Activated CD8-positive, alpha-beta memory T cell treated with anti-CD3 and anti-CD28 coated beads for 36 hours (primary cell): Measurements from ENCODE around the gene LMO4. TPM values are rescaled to one million over a fixed set of nuclear protein-coding genes. Genes with fewer than 3 reads are reported as not detected.

Experiments
- CTCF ChIA-PET: fragments of 350-600 bp; sonication (Branson Sonifier 250); formaldehyde crosslinking; loops from one replicate; lab custom pipeline; 2021; ENCODE audit warnings: antibody characterized with exemption; lab: Charles Lee
- POLR2A ChIA-PET: fragments of 350-600 bp; sonication (Branson Sonifier 250); formaldehyde crosslinking; loops from one replicate; lab custom pipeline; 2021; ENCODE audit warnings: antibody characterized with exemption; lab: Charles Lee
- total RNA-seq, 2 experiments: library from RNA; stranded (reverse); gene quantifications; one replicate each; pipeline ENCODE4 v1.2.3, GENCODE V29; 2021

The LMO4 gene, protein sequence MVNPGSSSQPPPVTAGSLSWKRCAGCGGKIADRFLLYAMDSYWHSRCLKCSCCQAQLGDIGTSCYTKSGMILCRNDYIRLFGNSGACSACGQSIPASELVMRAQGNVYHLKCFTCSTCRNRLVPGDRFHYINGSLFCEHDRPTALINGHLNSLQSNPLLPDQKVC
- total RNA-seq, result 10 to 100 TPM; 43.1 to 46.1 TPM

DNA sequence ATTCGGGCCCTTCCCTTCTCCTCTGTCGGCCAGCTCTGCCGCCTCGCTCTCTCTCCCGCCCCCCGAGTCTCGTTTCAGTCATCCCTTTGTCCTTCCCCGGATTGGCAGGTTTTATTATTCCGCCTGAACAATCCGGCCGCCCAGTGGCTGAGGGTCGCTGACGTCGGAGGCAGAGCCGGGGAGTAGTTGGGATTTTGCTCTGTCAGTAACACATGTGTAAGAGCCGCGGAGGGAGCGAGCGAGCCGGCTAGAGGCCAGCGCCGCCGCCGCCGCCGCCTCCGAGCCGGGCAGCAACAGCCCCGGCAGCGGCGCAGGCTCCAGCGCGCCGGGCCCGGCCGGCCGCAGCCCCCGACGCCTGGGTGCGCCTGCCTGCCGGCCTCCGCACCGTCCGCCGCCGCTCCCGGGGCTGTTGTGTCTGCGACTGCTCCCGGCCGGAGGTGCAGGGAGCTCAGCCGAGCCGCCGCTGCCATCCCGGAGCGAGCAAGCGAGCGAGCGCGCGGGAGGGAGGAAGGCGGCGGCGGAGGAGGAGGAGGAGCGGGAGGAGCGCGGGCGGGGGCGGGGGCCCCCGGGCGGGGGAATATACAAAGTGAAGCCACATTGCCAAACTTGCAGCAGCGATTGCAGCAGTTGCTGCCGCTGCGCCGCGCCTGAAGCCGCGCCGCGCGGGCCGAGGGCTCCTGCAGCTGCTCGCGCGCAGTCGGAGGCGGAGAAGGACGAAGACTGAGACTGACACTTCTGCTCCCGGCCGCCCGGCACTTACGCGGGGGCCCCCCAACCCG, at the start of gene LMO4:
TSS of gene LMO4 (plus strand) at position 609 of the 779 bp plus-strand sequence. CDS start 3,136 bp downstream, outside the sequence.
- ChIA-PET CTCF (interaction anchor here (0.5 to 0.7 kb wide), 2 partner anchors 473 to 1326 kb away, joined by 3 to 4 read pairs; no protein-coding TSS in a partner anchor), POLR2A (interaction anchor here (0.6 to 1.6 kb wide), 6 partner anchors 107 to 707 kb away, joined by 3 to 10 read pairs (median 4); partner anchors contain the start of genes HS2ST1 and SELENOF)

- ChIA-PET POLR2A (no interaction called here), CTCF (interaction anchor here (0.8 kb wide), 1 partner anchor 46 kb away, joined by 3 read pairs; no protein-coding TSS in a partner anchor)
Measured at GRCh38 chr1:87279536-87279875, 49.2 kb upstream of the LMO4 start.

DNA sequence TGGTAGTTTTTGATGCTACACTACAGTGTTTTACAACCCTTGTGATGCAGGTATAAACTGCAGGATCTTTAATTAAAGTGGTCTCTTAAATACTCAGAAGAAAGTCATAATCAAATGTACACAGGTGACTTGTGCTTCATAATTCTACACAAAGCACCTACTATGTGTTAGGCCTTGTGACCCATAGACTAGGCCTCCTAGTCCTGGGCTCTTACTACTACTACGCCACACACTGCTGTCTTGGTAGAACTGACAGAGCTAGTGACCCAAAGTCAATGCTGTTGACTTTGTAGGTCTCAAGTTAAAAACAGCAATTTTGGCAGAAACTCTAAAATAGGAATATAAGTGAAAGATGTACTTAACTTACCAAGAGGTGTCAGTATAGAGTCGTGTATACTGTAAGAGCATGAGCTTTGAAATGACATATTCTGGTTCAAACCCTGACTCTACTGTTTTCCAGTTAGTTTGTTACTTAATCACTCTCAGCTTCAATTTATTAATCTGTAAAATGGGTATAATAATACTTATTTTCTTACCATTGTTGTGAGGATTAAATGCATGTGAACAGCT, 48.6 kb upstream of the LMO4 start:
- POLR2A ChIA-PET, result no interaction called here

DNA sequence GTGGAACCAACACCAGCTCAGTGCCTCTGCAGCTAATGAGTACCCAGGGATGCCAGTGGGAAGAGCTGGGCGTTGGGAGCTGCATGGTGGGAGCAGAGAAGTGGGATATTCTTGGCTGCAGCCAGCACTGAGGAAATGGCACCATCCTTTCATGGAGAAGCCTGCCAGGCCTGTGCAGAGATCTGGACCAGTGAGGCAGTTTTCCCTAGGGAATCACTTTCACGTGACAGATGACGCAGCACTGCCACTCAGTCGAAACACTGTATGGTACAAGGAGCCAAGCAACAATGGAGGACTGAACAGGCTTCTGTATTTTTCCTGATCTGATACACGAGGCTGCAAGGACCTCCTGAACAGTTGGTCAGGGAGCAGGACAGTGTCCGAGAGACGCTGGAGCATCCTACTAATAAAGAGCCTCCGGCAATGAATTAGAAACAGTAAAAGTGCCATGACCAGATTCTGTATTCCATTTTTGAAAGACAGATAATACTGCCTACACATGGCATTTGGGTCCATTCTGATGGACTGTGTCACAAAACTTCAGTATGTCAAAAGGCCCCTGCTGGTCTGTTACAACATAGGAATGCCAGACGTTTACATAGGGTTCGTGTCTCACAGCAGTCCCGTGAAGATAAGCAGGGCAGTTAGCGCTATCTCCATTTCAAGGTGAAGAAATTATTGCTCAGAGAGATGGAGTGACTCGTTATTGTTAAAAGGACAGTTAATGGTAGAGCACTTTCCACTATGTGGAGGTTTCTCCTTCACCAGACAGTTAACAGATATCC, 44.0 kb upstream of the LMO4 start:
- CTCF ChIA-PET, result no interaction called here
- POLR2A ChIA-PET, result no interaction called here

More for the DNA sequence above, 48.6 kb upstream of the LMO4 start:
- CTCF ChIA-PET, result interaction anchor here (0.8 kb wide), 1 partner anchor 45 kb away, joined by 3 read pairs; no protein-coding TSS in a partner anchor

GRCh38 chr1:87291107-87291506, 37.6 kb upstream of the LMO4 start:
- POLR2A ChIA-PET, result no interaction called here
- CTCF ChIA-PET, result no interaction called here

DNA sequence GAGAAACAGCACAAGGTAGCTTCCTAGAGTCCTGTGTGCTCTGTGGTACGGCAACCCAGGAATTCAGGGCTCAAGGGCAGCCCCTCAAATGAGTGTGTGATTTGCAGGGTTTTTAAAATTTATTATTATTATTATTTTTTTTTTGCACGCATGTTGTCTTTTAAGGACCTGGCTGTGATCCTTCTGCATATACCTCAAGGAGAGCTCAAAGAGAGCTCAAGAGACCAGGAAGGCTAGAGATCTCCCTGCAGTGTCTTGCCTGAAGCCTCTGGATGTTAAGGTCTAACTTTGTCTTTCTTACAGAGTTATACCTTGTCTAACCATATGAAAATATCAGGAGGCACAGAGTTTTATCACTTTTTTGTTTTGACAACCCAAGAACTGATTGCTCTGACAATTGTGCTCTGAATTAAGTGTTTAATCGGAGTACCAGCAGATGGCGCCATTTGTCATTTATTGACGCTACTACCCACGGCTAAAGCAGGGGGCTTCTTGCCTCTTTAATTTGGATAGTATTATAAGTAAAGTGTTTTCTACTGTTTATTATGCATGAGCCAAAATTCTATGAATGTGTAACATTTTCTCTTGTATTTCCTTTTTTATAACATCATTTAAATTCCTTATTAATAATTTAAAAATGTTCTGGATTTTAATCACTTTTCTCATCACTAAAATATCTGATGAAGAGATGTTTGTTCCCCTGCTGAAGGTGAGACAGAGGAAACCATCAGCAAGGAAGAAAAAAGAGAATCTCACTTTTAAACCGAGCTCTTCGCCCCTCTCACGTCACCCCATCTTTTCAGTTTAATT, 35.8 kb upstream of the LMO4 start:
- CTCF ChIA-PET, result interaction anchor here (0.5 to 1.3 kb wide), 3 partner anchors 163 to 661 kb away, joined by 3 to 4 read pairs (median 3); no protein-coding TSS in a partner anchor

GRCh38 chr1:87294633-87295032, 34.0 kb upstream of the LMO4 start:
- POLR2A ChIA-PET, result no interaction called here
- CTCF ChIA-PET, result no interaction called here

More for the DNA sequence above, 35.8 kb upstream of the LMO4 start:
- POLR2A ChIA-PET, result no interaction called here

DNA sequence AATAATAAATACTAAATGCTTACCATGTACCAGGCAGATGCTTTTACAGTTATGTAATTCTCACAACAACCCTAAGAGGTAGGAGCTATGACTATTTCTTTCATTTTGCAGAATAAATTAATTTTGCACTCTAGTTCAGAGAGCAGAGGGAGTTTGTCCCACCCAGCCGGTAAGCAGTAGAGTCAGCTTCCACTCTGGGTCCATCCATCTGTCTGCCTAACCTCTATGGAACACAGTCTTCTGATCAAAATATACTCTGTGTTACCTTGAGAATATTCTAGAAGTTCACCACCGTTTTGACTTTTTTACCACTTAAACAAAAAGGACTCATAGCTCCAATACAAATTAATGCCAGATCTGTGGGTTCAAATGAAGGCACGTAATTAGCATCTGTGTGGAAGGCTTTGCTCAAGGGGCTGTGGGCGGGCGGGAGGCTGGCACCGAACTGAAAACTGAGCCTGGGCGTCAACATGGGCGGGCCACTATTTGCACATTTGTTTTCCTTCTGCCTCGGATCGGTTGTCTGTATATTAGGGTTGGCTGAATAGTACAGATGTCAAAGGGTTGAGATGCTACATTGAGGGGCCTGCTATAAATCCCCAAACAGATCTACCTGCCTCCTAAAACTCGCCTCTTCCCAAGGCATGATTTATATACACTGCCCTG, 33.1 kb upstream of the LMO4 start:
- ChIA-PET CTCF (no interaction called here), POLR2A (interaction anchor here (0.5 kb wide), 1 partner anchor 22 kb away, joined by 4 read pairs; no protein-coding TSS in a partner anchor)

- ChIA-PET POLR2A (interaction anchor here (0.5 kb wide), 1 partner anchor 23 kb away, joined by 4 read pairs; no protein-coding TSS in a partner anchor), CTCF (no interaction called here)
Measured at GRCh38 chr1:87296206-87296605, 32.5 kb upstream of the LMO4 start.

DNA sequence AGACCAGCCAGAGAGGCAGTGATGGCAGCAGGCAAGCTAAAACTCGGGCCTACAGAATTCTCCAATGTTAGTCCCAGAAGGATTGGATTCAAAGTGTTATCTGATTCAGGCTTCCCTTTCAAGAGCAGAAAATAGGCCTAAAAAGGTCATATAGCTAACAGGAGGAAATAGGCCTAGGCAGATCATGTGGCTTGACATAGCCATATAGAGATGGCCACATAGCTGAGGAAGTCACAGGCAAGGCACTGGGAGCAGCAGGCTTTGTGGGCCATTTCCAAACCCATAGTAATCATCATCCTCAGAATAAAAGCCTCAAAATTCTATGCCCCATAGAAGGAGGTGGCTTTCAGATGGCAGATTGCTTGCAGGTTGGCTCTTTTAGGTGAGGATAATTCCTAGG, 29.0 kb upstream of the LMO4 start:
- CTCF ChIA-PET, result no interaction called here

GRCh38 chr1:87300628-87301027, 28.1 kb upstream of the LMO4 start:
- ChIA-PET POLR2A (no interaction called here), CTCF (no interaction called here)

More for the DNA sequence above, 29.0 kb upstream of the LMO4 start:
- POLR2A ChIA-PET, result no interaction called here

DNA sequence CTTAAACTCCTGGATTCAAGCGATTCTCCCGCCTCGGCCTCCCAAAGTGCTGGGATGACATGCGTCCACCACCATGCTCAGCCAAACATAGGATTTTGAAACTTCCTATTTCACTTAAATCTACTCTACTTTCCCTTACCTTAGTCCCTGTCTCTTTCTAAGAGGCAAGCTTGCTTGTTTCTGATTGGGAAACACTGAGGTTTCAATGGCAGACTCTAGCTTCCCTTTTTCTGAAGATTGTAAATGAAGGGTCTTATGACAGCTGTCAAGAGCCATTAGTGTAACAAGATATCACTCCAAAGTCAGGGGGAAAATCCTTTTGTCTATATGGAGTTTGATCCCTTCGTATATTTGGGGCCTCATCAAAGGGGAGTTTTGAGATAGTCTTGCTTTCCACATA, 23.5 kb upstream of the LMO4 start:
- CTCF ChIA-PET, result no interaction called here
- POLR2A ChIA-PET, result no interaction called here

GRCh38 chr1:87305762-87306161, 22.9 kb upstream of the LMO4 start:
- POLR2A ChIA-PET, result no interaction called here
- CTCF ChIA-PET, result no interaction called here

DNA sequence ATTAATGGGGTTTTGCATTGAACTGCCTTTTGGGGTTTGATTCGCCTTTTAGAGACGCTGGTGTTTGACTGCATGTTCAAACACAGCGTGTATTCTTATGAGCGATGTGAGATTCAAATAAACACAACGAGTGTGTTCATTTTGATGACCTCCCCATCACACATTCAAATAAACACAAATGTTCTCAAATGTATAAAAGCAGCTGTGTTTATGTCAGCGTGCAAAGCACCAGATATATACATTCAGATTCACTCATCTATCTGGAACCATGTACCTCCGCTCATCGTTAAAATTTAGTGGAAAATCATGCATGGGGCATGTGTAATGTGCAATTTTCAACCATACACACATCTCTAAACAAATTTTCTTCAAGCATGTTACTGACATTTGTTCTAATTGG, 21.4 kb upstream of the LMO4 start:
- CTCF ChIA-PET, result no interaction called here
- POLR2A ChIA-PET, result no interaction called here

DNA sequence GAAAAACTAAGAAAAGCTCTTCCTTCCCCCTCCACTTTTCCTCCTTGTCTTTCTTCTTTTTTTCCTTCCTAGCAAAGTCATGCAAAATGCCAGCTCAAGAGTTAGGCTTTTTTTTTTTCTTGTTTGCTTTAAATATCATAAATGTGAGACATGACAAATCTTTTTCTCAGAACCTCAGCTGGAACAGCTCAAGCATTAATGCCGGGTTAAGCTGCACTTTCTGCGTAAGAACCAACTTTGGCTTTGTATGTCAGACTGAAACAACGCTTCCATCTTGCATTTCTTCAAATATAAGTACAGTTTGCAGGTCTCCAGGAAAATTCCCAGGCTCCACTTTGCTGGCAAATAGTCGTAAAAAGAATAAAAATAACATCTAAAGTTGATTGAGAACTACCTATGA, 20.7 kb upstream of the LMO4 start:
- CTCF ChIA-PET, result no interaction called here
- POLR2A ChIA-PET, result no interaction called here

- ChIA-PET CTCF (no interaction called here), POLR2A (no interaction called here)
Measured at GRCh38 chr1:87314091-87314490, 14.6 kb upstream of the LMO4 start.

DNA sequence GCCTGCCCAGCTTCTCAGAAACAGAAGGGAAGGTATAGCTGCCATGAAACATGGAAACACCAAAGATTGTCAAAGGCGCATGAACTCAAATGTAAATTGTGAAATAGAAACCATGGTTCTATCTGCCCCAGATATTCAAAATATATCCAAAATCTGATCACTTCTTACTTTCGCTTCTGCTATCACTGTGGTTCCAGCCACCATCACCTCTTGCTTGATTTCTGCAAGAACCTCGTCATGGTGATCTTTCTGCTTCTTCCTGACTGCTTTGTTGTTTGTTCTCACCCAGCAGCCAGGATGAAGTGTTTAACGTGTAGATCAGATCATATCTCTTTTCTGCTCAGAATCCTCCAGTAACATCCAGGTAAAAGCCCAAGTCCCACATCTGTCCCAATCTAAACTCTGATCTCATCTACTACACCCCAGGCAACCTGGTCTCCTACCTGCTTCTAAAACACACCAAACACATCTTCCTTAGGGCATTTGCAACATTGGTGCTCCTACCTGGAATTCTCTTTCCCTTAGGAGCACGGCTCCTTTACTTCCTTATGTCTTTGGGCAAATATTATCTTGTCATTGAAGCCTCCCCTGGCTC, 10.5 kb upstream of the LMO4 start:
- POLR2A ChIA-PET, result no interaction called here
- CTCF ChIA-PET, result no interaction called here

GRCh38 chr1:87318806-87319205, 9.9 kb upstream of the LMO4 start:
- POLR2A ChIA-PET, result no interaction called here
- CTCF ChIA-PET, result no interaction called here
